ENCODE results near the gene SPAG4.

The SPAG4 gene, protein sequence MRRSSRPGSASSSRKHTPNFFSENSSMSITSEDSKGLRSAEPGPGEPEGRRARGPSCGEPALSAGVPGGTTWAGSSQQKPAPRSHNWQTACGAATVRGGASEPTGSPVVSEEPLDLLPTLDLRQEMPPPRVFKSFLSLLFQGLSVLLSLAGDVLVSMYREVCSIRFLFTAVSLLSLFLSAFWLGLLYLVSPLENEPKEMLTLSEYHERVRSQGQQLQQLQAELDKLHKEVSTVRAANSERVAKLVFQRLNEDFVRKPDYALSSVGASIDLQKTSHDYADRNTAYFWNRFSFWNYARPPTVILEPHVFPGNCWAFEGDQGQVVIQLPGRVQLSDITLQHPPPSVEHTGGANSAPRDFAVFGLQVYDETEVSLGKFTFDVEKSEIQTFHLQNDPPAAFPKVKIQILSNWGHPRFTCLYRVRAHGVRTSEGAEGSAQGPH

DNA sequence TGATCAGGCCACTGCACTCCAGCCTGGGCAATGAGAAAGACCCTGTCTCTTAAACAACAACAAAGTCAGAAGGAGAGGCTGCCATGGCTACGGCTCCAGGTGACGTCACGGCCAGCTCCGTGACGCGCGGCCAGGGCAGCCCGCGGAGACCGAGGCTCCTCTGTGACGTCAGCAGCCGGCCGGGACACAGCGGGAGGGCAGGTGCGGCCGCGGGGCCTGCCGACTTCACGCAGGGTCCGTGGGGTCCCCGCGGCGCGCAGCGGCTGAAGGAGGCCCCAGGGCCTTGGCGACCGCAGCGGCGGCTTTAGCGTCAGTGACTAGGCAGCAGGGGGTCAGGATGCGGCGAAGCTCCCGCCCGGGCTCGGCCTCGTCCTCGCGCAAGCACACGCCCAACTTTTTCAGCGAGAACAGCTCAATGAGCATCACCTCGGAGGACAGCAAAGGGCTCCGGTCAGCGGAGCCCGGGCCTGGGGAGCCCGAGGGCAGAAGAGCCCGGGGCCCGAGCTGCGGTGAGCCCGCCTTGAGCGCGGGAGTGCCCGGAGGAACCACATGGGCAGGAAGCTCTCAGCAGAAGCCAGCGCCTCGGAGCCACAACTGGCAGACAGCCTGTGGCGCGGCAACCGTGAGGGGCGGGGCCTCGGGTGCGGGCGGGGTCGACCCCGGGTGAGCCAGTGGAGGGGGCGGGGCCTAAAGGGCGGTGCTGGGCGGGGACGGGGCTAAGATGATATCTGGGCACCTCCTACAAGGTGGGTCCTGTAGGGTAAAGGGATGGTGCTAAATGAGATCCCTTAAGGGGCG, at the start of gene SPAG4:
Gene SPAG4, plus strand, starts transcription at position 163 of the 798 bp plus-strand sequence. Its CDS starts 175 bp downstream, at position 338.
- ATAC-seq (ENCODE audit: low read depth) (peak; percentile 70), DNase-seq (ENCODE audit: low spot score) (peak; percentile 100)
- H3K27me3 ChIP-seq (ENCODE audit: insufficient read depth, poor library complexity, severe bottlenecking), result no peaks in the 10 kb centered on the region
- H3K4me1 ChIP-seq (ENCODE audit: insufficient read depth, poor library complexity, severe bottlenecking), result peaks cover 7% of the 10 kb centered on the region
- no peaks in the 10 kb centered on the region for H3K36me3 ChIP-seq (ENCODE audit: low read depth)
- TF ChIP-seq, protein P1, sequence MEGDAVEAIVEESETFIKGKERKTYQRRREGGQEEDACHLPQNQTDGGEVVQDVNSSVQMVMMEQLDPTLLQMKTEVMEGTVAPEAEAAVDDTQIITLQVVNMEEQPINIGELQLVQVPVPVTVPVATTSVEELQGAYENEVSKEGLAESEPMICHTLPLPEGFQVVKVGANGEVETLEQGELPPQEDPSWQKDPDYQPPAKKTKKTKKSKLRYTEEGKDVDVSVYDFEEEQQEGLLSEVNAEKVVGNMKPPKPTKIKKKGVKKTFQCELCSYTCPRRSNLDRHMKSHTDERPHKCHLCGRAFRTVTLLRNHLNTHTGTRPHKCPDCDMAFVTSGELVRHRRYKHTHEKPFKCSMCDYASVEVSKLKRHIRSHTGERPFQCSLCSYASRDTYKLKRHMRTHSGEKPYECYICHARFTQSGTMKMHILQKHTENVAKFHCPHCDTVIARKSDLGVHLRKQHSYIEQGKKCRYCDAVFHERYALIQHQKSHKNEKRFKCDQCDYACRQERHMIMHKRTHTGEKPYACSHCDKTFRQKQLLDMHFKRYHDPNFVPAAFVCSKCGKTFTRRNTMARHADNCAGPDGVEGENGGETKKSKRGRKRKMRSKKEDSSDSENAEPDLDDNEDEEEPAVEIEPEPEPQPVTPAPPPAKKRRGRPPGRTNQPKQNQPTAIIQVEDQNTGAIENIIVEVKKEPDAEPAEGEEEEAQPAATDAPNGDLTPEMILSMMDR (IDR thresholded peaks at IDR 0.05; ENCODE audit: poor library complexity, severe bottlenecking), result no peak
- no peaks in the 10 kb centered on the region for H3K9me3 ChIP-seq (ENCODE audit: severe bottlenecking)
- peak within 1 kb of the TSS; percentile 38 for H3K4me3 ChIP-seq (ENCODE audit: severe bottlenecking)
- peak within 1 kb of the TSS; percentile 69 for H3K27ac ChIP-seq (ENCODE audit: poor library complexity, severe bottlenecking)

DNA sequence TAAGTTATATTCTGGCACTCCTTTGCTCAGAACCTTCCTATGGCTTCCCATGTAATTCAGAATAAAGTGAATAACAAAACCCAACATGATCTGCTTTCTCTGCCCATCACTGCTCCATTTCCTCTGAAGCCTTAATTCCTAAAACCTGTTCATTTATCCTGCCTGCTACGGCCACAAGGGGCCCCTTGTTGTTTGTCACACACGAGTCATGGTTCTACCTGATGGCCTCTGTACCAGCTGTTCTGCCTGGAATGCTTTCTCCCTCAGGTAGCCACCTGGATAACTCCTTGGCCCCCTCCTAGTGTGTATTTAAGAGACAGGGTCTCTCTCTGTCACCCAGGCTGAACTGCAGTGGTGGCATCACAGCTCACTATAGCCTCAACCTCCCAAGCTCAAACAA, 47.0 kb upstream of the SPAG4 start:
- Histone ChIP-seq H3K27me3 (ENCODE audit: insufficient read depth, poor library complexity, severe bottlenecking) (no peaks in the 10 kb centered on the region), H3K36me3 (ENCODE audit: low read depth) (no peaks in the 10 kb centered on the region), H3K9me3 (ENCODE audit: severe bottlenecking) (peaks cover under 1% of the 10 kb centered on the region), H3K4me1 (ENCODE audit: insufficient read depth, poor library complexity, severe bottlenecking) (no peaks in the 10 kb centered on the region), H3K4me3 (ENCODE audit: severe bottlenecking) (no peak overlapping the region), H3K27ac (ENCODE audit: poor library complexity, severe bottlenecking) (no peak overlapping the region)
- ATAC-seq (ENCODE audit: low read depth), result peak; percentile 83
- TF ChIP-seq, protein P1 (IDR thresholded peaks at IDR 0.05; ENCODE audit: poor library complexity, severe bottlenecking), result peak; percentile 70
- DNase-seq (ENCODE audit: low spot score), result peak; percentile 66

DNA sequence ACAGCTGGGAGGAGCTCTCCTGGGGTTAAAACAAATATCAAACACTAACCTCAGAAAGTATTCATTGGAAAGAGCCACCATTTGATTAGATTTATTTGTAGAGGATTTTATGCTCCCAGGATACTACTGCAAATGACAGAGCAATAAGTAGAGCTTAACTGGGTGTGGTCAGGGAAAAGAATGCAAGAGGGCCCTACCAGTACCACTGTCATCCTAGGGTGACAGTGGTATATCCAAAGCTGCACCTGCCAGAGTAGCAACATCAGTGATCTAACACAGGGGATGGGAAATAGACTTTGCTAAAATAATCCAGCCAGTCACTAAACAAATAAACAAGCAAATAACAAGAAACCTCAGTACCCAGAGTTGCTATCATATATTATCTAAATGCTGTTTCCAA, 44.1 kb upstream of the SPAG4 start:
- Histone ChIP-seq H3K36me3 (ENCODE audit: low read depth) (no peaks in the 10 kb centered on the region), H3K4me1 (ENCODE audit: insufficient read depth, poor library complexity, severe bottlenecking) (no peaks in the 10 kb centered on the region), H3K9me3 (ENCODE audit: severe bottlenecking) (peaks cover 2% of the 10 kb centered on the region), H3K4me3 (ENCODE audit: severe bottlenecking) (no peak overlapping the region), H3K27ac (ENCODE audit: poor library complexity, severe bottlenecking) (no peak overlapping the region), H3K27me3 (ENCODE audit: insufficient read depth, poor library complexity, severe bottlenecking) (no peaks in the 10 kb centered on the region)
- no peak for DNase-seq (ENCODE audit: low spot score)
- ATAC-seq (ENCODE audit: low read depth), result no peak
- TF ChIP-seq, protein P1 (IDR thresholded peaks at IDR 0.05; ENCODE audit: poor library complexity, severe bottlenecking), result no peak

DNA sequence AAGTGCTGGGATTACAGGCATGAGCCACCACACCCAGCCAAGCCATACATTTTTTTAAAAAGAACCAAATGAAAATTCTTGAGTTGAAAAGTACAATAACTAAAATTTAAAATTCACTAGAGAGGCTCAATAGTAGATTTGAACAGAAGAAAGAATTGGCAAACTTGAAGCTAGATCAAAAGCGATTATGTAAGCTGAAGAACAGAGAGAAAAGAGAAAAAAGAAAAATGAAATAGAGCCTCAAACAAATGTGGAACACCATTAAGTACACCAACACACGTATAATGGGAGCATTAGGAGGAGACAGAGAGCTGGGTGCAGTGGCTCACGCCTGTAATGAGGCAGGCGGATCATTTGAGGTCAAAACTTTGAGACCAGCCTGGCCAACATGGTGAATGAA, 42.8 kb upstream of the SPAG4 start:
- Histone ChIP-seq H3K4me1 (ENCODE audit: insufficient read depth, poor library complexity, severe bottlenecking) (no peaks in the 10 kb centered on the region), H3K36me3 (ENCODE audit: low read depth) (no peaks in the 10 kb centered on the region), H3K9me3 (ENCODE audit: severe bottlenecking) (peaks cover 2% of the 10 kb centered on the region), H3K4me3 (ENCODE audit: severe bottlenecking) (no peak overlapping the region), H3K27me3 (ENCODE audit: insufficient read depth, poor library complexity, severe bottlenecking) (no peaks in the 10 kb centered on the region), H3K27ac (ENCODE audit: poor library complexity, severe bottlenecking) (no peak overlapping the region)
- TF ChIP-seq, protein P1 (IDR thresholded peaks at IDR 0.05; ENCODE audit: poor library complexity, severe bottlenecking), result no peak
- DNase-seq (ENCODE audit: low spot score) (no peak), ATAC-seq (ENCODE audit: low read depth) (no peak)

Data from RWPE2 (cell line).